B cell (primary cell): ENCODE data around the gene CELA3B. TPM values are rescaled to one million over a fixed set of nuclear protein-coding genes. Genes with fewer than 3 reads are reported as not detected.
"Not testable (repeated sequence)": the region's sequence is repeated elsewhere in the genome, so short reads cannot be mapped to it uniquely, and the experiment has no call there.

ENCODE experiments used
- ATAC-seq: fragments of 200-7000 bp; cut with Tn5 transposase; one replicate; pipeline ENCODE4 v1.10.0; 2021; ENCODE audit warnings: low read depth, mild to moderate bottlenecking, moderate number of reproducible peaks, moderate library complexity
- CTCF ChIA-PET: fragments of 350-600 bp; sonication (Branson Sonifier 250); formaldehyde crosslinking; loops from one replicate; lab custom pipeline; 2021; ENCODE audit warnings: antibody characterized with exemption, inconsistent platforms; lab: Charles Lee
- POLR2A ChIA-PET: fragments of 350-600 bp; sonication (Branson Sonifier 250); formaldehyde crosslinking; loops from one replicate; lab custom pipeline; 2021; ENCODE audit warnings: antibody characterized with exemption; lab: Charles Lee
- DNase-seq: peaks from one replicate; pipeline ENCODE4 v3.0.0; 2013
- H2AFZ ChIP-seq: 2 replicates; pipeline ENCODE4 v1.6.1; 2012; ENCODE audit warnings: mild to moderate bottlenecking, low read depth, low read length; ENCODE audit not compliant: insufficient read depth, poor library complexity, severe bottlenecking
- H3K27ac ChIP-seq, 2 donors: 1 replicate in 1 of 2; 2 replicates in 1 of 2; pipeline ENCODE4 v1.5.1; 2012 to 2013; ENCODE audit warnings: low read length in 2 of 2, mild to moderate bottlenecking in 2 of 2, moderate library complexity in 1 of 2
- H3K27me3 ChIP-seq, 4 experiments: fragments of 200-600 bp in 1 of 4; sonication (generic) in 1 of 4; replicated peaks in 1 of 4; 1 replicate in 2 of 4; 2 replicates in 2 of 4; pipeline versions ENCODE4 v1.6.1 to v1.7.0; 2013 to 2016; ENCODE audit warnings: low read length in 3 of 4, mild to moderate bottlenecking in 2 of 4, mixed read lengths in 1 of 4, moderate library complexity in 1 of 4; ENCODE audit not compliant: insufficient read depth in 4 of 4, control insufficient read depth in 3 of 4; ENCODE audit errors: control extremely low read depth in 1 of 4
- H3K36me3 ChIP-seq, 2 experiments: replicated peaks in 1 of 2; 1 replicate in 1 of 2; 2 replicates in 1 of 2; pipeline versions ENCODE4 v1.6.1 to v1.7.1; 2013; ENCODE audit warnings: low read length in 1 of 2; ENCODE audit not compliant: insufficient read depth in 2 of 2, control insufficient read depth in 1 of 2; ENCODE audit errors: control extremely low read depth in 1 of 2, extremely low read depth in 1 of 2
- H3K4me1 ChIP-seq, 2 donors: fragments of 200-600 bp in 1 of 2; sonication (generic) in 1 of 2; 1 replicate in 1 of 2; 2 replicates in 1 of 2; pipeline versions ENCODE4 v1.5.1 to v1.6.1; 2013 to 2017; ENCODE audit warnings: low read length in 2 of 2; ENCODE audit not compliant: control insufficient read depth in 2 of 2, insufficient read depth in 2 of 2
- H3K4me2 ChIP-seq: replicated peaks from 2 replicates; pipeline ENCODE3; 2012; ENCODE audit warnings: mild to moderate bottlenecking, low read depth, low read length; ENCODE audit not compliant: poor library complexity, severe bottlenecking
- H3K4me3 ChIP-seq, 5 experiments: fragments of 200-600 bp in 1 of 5; sonication (generic) in 1 of 5; 1 replicate in 3 of 5; 2 replicates in 2 of 5; pipeline versions ENCODE4 v1.5.1 to v1.7.0; 2011 to 2016; ENCODE audit warnings: low read length in 4 of 5, mild to moderate bottlenecking in 4 of 5, low read depth in 2 of 5, control low read depth in 1 of 5, moderate library complexity in 1 of 5; ENCODE audit not compliant: insufficient read depth in 1 of 5; ENCODE audit errors: control extremely low read depth in 1 of 5, extremely low read depth in 1 of 5
- H3K79me2 ChIP-seq: fragments of 200-600 bp; sonication (generic); one replicate; pipeline ENCODE4 v1.6.0; 2016; ENCODE audit warnings: low read length; ENCODE audit not compliant: control insufficient read depth, insufficient read depth
- H3K9ac ChIP-seq: fragments of 200-600 bp; sonication (generic); 2 replicates; pipeline ENCODE4 v1.6.1; 2017; ENCODE audit warnings: mild to moderate bottlenecking, low read length, moderate library complexity
- H3K9me3 ChIP-seq, 3 donors: one replicate each; pipeline versions ENCODE4 v1.6.1 to v1.7.1; 2013; ENCODE audit warnings: low read length in 2 of 3; ENCODE audit not compliant: control insufficient read depth in 2 of 3, insufficient read depth in 1 of 3; ENCODE audit errors: control extremely low read depth in 1 of 3
- H4K20me1 ChIP-seq: 2 replicates; pipeline ENCODE4 v1.6.0; 2012; ENCODE audit warnings: mild to moderate bottlenecking, low read length; ENCODE audit not compliant: insufficient read depth, control insufficient read depth, poor library complexity, severe bottlenecking
- H3K27ac Mint-ChIP-seq: one replicate; pipeline ENCODE4 v1.8.0; 2021; ENCODE audit warnings: mixed read lengths
- H3K27me3 Mint-ChIP-seq: one replicate; pipeline ENCODE4 v1.8.0; 2021; ENCODE audit warnings: mixed read lengths
- H3K4me1 Mint-ChIP-seq: one replicate; pipeline ENCODE4 v1.8.0; 2021; ENCODE audit warnings: mixed read lengths
- H3K4me3 Mint-ChIP-seq: one replicate; pipeline ENCODE4 v1.8.0; 2021; ENCODE audit warnings: mixed read lengths
- H3K9me3 Mint-ChIP-seq: one replicate; pipeline ENCODE4 v1.8.0; 2022; ENCODE audit warnings: mixed read lengths; ENCODE audit not compliant: insufficient read depth
- WGBS: methylation state at CpG from one replicate; pipeline ENCODE4 v1.1.5; 2013; ENCODE audit warnings: missing lambda C conversion rate; ENCODE audit not compliant: insufficient coverage; 5-methylcytosine and 5-hydroxymethylcytosine counted together
- intact Hi-C: fragments of 100-400 bp; cut with micrococcal nuclease; formaldehyde crosslinking; loops from one replicate; pipeline ENCODE4 v1.10.0; 2022
- polyA plus RNA-seq: library from polyadenylated mRNA; depleted of rRNA; stranded (reverse); fragments of >200 nt; gene quantifications from 2 replicates; pipeline ENCODE4 v1.2.3, GENCODE V29; 2012
- total RNA-seq, 2 donors: library from RNA; stranded (reverse); fragments of 120-200 nt in 1 of 2; gene quantifications; 1 replicate in 1 of 2; 2 replicates in 1 of 2; pipeline versions ENCODE4 v1.2.3 to v1.2.4, GENCODE V29; 2013 to 2022

The CELA3B gene
- total and polyA plus RNA-seq, 2 donors (not counting 1 experiment from before 2014, with no cell fraction given) = not detected

DNA sequence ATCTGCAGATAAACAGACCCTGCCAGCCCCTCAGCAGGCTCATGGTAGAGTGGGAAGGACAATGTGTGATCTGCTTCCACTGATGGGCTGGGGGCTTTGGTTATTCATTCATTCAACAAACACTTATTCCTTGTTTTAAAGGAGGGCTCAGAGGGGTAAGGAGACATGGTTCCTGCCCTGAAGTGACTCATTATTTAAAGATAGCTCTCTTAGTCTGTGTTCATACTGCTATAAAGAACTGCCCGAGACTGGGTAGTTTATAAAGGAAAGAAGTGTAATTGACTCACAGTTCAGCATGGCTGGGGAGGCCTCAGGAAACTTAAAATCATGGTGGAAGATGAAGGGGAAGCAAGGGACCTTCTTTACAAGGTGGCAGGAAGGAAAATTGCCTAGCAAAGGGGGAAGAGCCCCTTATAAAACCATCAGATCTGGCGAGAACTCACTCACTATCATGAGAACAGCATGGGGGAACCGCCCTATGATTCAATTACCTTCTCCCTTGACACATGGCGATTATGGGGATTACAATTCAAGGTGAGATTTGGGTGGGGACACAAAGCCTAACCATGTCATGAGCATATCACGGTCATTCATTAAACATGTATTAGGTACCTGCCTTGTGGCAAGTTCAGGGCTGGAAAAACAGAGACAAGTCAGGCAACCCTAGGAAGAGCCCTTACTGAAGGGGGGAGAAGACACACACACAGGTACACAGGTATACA, 13.0 kb downstream of the CELA3B start:
- CTCF ChIA-PET, H3K27ac ChIP-seq, H3K4me3 Mint-ChIP-seq, H3K4me3 ChIP-seq, H3K27me3 Mint-ChIP-seq, DNase-seq, H3K9me3 Mint-ChIP-seq, POLR2A ChIA-PET, H3K27me3 ChIP-seq, H4K20me1 ChIP-seq, H3K27ac Mint-ChIP-seq, H3K79me2 ChIP-seq, H3K9ac ChIP-seq, H3K4me2 ChIP-seq, H3K9me3 ChIP-seq, ATAC-seq, H3K36me3 ChIP-seq, intact Hi-C loops, H3K4me1 Mint-ChIP-seq, H2AFZ ChIP-seq, H3K4me1 ChIP-seq: not testable (repeated sequence)
- no CpG with 5 or more reads among the region's 5 CpGs for WGBS

DNA sequence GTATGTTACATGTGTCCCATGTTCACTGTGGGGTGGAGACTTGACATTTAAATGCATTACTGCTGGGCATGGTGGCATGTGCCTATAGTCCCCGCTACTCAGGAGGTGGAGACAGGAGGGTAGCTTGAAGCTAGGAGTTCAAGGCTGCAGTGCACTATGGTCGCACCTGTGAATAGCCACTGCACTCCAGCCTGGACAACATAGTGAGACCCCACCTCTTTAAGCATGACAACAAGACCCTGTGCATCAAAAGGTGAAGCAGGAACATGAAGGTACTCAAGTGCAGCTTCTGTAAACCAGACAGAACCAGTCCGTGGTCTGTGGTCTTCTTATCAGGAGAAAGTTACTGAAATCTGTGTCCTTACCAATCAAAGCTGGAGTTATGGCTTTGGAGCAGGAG, 15.4 kb downstream of the CELA3B start:
- H3K9ac ChIP-seq = not testable (repeated sequence)

DNA sequence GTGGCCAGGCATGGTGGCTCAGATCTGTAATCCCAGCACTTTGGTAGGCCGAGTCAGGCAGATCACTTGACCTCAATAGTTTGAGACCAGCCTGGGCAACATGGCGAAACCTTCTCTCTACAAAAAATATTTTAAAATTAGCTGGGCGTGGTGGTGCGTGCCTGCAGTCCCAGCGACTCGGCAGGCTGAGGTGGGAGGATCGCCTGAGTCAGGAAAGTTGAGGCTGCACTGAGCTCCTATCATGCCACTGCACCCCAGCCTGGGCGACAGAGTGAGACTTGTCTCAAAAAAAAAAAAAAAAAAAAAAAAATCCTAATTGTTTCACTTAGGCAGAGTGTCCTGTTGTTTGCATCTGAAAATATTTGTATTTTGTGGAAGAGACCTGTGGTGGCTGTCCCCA, 17.9 kb downstream of the CELA3B start:
- H3K27ac ChIP-seq, H3K9me3 ChIP-seq, POLR2A ChIA-PET, H3K4me1 ChIP-seq, H3K27me3 Mint-ChIP-seq, CTCF ChIA-PET, H3K4me2 ChIP-seq, DNase-seq, H3K79me2 ChIP-seq, H3K9ac ChIP-seq, intact Hi-C loops, H3K27me3 ChIP-seq, H3K4me3 ChIP-seq, H3K4me1 Mint-ChIP-seq, ATAC-seq, H4K20me1 ChIP-seq, H3K4me3 Mint-ChIP-seq, H3K36me3 ChIP-seq, H3K27ac Mint-ChIP-seq, H3K9me3 Mint-ChIP-seq, H2AFZ ChIP-seq: not testable (repeated sequence)
- WGBS = 96% methylated on average over 7 of the region's 8 CpGs

More for the DNA sequence above, 15.4 kb downstream of the CELA3B start:
- DNase-seq, CTCF ChIA-PET, H2AFZ ChIP-seq, H3K27ac Mint-ChIP-seq, H3K27me3 ChIP-seq, H4K20me1 ChIP-seq, H3K27me3 Mint-ChIP-seq, H3K36me3 ChIP-seq, intact Hi-C loops, ATAC-seq, H3K4me3 Mint-ChIP-seq, H3K27ac ChIP-seq, H3K79me2 ChIP-seq, H3K4me3 ChIP-seq, H3K9me3 Mint-ChIP-seq, H3K9me3 ChIP-seq, H3K4me1 Mint-ChIP-seq, POLR2A ChIA-PET, H3K4me1 ChIP-seq, H3K4me2 ChIP-seq: not testable (repeated sequence)
- WGBS = 40% methylated on average over 1 of the region's 3 CpGs

DNA sequence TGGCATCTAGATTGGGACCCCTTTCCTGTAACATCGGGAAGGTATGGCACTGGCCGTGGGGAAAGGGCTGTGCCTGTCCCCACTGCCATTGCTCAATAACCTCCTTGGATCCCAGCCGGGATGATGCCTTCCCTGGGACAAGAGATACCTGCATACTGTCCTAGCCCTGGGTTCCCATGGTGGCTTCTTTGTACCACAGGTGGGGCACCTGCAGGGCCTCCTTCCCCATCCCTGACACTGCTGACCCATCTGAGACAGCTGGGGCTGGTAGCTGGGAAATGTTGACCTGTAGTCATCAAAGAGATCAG, 19.8 kb downstream of the CELA3B start:
- H3K27me3 ChIP-seq, H3K9me3 Mint-ChIP-seq, H3K27ac Mint-ChIP-seq, DNase-seq, H3K27ac ChIP-seq, POLR2A ChIA-PET, H3K4me3 Mint-ChIP-seq, H3K4me1 Mint-ChIP-seq, ATAC-seq, H3K4me1 ChIP-seq, CTCF ChIA-PET, H3K79me2 ChIP-seq, H3K4me3 ChIP-seq, intact Hi-C loops, H4K20me1 ChIP-seq, H3K9me3 ChIP-seq, H3K36me3 ChIP-seq, H3K4me2 ChIP-seq, H3K27me3 Mint-ChIP-seq, H3K9ac ChIP-seq, H2AFZ ChIP-seq: not testable (repeated sequence)
- WGBS = no CpG with 5 or more reads among the region's 3 CpGs
